ENCODE measurements around the gene BNC2.

BNC2 gene

DNA sequence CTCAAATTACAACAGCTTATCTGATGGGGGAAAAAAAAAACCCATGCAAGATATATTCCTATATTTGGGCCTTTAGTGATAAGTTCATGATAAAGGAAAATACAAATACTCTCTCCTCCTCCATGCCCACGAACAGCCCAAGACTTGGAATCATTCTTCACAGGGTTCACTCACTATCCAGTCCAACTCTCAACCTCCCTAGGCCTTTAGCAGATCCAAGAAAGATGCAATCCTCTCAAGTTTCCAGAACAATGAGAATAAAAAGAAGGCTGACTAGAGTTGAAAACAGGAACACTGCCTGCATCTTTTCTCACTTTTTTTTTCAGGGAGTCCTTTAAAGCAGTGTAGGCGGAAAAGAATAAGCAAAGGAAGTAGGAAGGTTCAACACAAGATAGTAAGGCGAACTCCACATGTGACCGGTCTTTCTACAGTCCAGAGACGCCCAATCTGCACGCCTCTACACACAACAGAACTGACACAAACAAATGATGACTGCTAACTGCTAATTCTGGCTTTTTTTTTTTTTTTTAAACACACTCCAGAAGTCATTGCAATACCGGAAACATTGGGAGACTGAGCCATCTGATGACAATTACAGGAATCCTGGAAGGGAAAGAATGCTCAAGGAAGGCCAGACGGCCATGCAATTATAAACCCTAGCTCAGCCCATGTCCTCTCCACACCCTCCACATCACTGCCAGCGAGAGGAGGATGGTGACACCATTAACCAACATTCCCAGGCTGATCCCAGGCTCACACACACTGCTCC is 75.4 kb downstream of the BNC2 start (continued):
- no peak for TF ChIP-seq WT1 (tag by site-specific recombination; IDR thresholded peaks at IDR 0.05)
- no peak for TF ChIP-seq ZNF549 (tag by site-specific recombination; IDR thresholded peaks at IDR 0.05)

DNA sequence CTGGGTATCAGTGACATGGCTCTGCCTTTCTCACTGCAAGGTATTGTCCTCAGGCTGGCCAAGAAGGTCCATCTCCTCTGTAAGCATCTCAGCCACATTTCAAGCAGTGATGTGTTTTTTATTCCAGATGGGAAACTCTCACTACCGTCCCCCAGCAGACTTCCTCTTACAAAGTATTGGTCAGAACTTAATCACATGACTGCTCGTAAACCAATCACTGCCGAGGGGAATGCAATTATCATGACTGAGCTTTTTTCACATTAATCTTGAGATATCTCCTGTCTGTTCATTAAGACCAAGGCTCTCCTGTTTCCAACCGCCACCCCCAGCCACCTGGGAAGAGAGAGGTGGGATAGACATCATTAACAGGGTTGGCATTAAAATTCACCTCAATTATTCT is 76.4 kb downstream of the BNC2 start:
- H3K27ac ChIP-seq (ENCODE audit: extremely low read depth, low read depth, low read length), result no peak overlapping the region
- POLR2A ChIA-PET, result no interaction called here
- CTCF ChIA-PET, result no interaction called here

DNA sequence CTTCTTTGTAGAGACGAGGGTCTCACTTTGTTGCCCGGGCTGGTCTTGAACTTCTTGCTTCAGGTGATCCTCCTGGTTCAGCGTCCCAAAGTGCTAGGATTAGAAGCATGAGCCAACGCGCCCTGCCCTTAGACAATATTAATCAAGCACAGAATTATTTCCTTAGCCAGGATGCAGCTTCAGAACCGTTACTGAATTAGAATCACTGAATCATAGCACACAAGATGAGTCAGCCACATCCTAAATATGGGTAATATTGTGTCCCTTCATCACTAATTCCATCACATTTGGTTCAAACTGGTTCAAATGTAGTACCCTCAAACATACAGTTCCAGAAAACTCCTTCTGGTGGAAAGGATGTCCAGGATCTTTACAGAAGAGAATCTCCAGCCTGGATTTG is 82.7 kb downstream of the BNC2 start:
- ChIA-PET POLR2A (no interaction called here), CTCF (interaction anchor here (0.7 kb wide), 1 partner anchor 257 kb away, joined by 3 read pairs; no protein-coding TSS in a partner anchor)
- Histone ChIP-seq H3K27ac (ENCODE audit: extremely low read depth, low read depth, low read length) (no peak overlapping the region), H3K4me1 (ENCODE audit: control insufficient read depth, insufficient read depth, low read length) (peaks cover 5% of the 10 kb centered on the region), H3K36me3 (ENCODE audit: control insufficient read depth in 2 of 2, insufficient read depth in 1 of 2, low read length in 2 of 2) (no peaks in the 10 kb centered on the region), H3K9me3 (ENCODE audit: control insufficient read depth, insufficient read depth, low read depth, low read length) (no peaks in the 10 kb centered on the region), H3K4me3 (ENCODE audit: low read depth, low read length) (no peak overlapping the region)
- no peak for TF ChIP-seq ZNF114 (tag by site-specific recombination; IDR thresholded peaks at IDR 0.05)
- TF ChIP-seq ZNF624 (tag by site-specific recombination; IDR thresholded peaks at IDR 0.05), result no peak
- TF ChIP-seq BCL11B (tag by site-specific recombination; IDR thresholded peaks at IDR 0.05; ENCODE audit: low read depth), result no peak
- TF ChIP-seq, protein P1, sequence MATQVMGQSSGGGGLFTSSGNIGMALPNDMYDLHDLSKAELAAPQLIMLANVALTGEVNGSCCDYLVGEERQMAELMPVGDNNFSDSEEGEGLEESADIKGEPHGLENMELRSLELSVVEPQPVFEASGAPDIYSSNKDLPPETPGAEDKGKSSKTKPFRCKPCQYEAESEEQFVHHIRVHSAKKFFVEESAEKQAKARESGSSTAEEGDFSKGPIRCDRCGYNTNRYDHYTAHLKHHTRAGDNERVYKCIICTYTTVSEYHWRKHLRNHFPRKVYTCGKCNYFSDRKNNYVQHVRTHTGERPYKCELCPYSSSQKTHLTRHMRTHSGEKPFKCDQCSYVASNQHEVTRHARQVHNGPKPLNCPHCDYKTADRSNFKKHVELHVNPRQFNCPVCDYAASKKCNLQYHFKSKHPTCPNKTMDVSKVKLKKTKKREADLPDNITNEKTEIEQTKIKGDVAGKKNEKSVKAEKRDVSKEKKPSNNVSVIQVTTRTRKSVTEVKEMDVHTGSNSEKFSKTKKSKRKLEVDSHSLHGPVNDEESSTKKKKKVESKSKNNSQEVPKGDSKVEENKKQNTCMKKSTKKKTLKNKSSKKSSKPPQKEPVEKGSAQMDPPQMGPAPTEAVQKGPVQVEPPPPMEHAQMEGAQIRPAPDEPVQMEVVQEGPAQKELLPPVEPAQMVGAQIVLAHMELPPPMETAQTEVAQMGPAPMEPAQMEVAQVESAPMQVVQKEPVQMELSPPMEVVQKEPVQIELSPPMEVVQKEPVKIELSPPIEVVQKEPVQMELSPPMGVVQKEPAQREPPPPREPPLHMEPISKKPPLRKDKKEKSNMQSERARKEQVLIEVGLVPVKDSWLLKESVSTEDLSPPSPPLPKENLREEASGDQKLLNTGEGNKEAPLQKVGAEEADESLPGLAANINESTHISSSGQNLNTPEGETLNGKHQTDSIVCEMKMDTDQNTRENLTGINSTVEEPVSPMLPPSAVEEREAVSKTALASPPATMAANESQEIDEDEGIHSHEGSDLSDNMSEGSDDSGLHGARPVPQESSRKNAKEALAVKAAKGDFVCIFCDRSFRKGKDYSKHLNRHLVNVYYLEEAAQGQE (tag by site-specific recombination; IDR thresholded peaks at IDR 0.05), result no peak
- no peak for TF ChIP-seq ZIC2 (tag by site-specific recombination; IDR thresholded peaks at IDR 0.05)
- TF ChIP-seq ZNF24 (tag by site-specific recombination; IDR thresholded peaks at IDR 0.05), result no peak
- TF ChIP-seq ZNF433 (tag by site-specific recombination; IDR thresholded peaks at IDR 0.05; ENCODE audit: low read depth), result no peak
- TF ChIP-seq, protein P2, sequence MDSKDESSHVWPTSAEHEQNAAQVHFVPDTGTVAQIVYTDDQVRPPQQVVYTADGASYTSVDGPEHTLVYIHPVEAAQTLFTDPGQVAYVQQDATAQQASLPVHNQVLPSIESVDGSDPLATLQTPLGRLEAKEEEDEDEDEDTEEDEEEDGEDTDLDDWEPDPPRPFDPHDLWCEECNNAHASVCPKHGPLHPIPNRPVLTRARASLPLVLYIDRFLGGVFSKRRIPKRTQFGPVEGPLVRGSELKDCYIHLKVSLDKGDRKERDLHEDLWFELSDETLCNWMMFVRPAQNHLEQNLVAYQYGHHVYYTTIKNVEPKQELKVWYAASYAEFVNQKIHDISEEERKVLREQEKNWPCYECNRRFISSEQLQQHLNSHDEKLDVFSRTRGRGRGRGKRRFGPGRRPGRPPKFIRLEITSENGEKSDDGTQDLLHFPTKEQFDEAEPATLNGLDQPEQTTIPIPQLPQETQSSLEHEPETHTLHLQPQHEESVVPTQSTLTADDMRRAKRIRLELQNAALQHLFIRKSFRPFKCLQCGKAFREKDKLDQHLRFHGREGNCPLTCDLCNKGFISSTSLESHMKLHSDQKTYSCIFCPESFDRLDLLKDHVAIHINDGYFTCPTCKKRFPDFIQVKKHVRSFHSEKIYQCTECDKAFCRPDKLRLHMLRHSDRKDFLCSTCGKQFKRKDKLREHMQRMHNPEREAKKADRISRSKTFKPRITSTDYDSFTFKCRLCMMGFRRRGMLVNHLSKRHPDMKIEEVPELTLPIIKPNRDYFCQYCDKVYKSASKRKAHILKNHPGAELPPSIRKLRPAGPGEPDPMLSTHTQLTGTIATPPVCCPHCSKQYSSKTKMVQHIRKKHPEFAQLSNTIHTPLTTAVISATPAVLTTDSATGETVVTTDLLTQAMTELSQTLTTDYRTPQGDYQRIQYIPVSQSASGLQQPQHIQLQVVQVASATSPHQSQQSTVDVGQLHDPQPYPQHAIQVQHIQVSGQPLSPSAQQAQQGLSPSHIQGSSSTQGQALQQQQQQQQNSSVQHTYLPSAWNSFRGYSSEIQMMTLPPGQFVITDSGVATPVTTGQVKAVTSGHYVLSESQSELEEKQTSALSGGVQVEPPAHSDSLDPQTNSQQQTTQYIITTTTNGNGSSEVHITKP (tag by site-specific recombination; IDR thresholded peaks at IDR 0.05), result no peak
- no peak for TF ChIP-seq SALL2 (tag by site-specific recombination; IDR thresholded peaks at IDR 0.05; ENCODE audit: borderline replicate concordance)

More for the DNA sequence above, 76.4 kb downstream of the BNC2 start:
- H3K9me3 ChIP-seq (ENCODE audit: control insufficient read depth, insufficient read depth, low read depth, low read length), result no peaks in the 10 kb centered on the region
- H3K4me1 ChIP-seq (ENCODE audit: control insufficient read depth, insufficient read depth, low read length), result peaks cover 15% of the 10 kb centered on the region; the same call in 1 of the 2 replicates
- no peaks in the 10 kb centered on the region for H3K36me3 ChIP-seq (ENCODE audit: control insufficient read depth in 2 of 2, insufficient read depth in 1 of 2, low read length in 2 of 2)
- TF ChIP-seq ZNF707 (tag by site-specific recombination; IDR thresholded peaks at IDR 0.05), result no peak
- TF ChIP-seq ZNF133 (tag by site-specific recombination; IDR thresholded peaks at IDR 0.05), result no peak
- TF ChIP-seq, protein P3, sequence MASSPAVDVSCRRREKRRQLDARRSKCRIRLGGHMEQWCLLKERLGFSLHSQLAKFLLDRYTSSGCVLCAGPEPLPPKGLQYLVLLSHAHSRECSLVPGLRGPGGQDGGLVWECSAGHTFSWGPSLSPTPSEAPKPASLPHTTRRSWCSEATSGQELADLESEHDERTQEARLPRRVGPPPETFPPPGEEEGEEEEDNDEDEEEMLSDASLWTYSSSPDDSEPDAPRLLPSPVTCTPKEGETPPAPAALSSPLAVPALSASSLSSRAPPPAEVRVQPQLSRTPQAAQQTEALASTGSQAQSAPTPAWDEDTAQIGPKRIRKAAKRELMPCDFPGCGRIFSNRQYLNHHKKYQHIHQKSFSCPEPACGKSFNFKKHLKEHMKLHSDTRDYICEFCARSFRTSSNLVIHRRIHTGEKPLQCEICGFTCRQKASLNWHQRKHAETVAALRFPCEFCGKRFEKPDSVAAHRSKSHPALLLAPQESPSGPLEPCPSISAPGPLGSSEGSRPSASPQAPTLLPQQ (tag by site-specific recombination; IDR thresholded peaks at IDR 0.05), result no peak
- TF ChIP-seq ZNF350 (tag by site-specific recombination; IDR thresholded peaks at IDR 0.05), result no peak
- no peak for TF ChIP-seq OSR2 (tag by site-specific recombination; IDR thresholded peaks at IDR 0.05)
- TF ChIP-seq ZNF202 (tag by site-specific recombination; IDR thresholded peaks at IDR 0.05; ENCODE audit: borderline replicate concordance), result no peak
- no peak for TF ChIP-seq ZNF473 (tag by site-specific recombination; IDR thresholded peaks at IDR 0.05)
- no peak for TF ChIP-seq ZNF843 (tag by site-specific recombination; IDR thresholded peaks at IDR 0.05)
- H3K4me3 ChIP-seq (ENCODE audit: low read depth, low read length), result no peak overlapping the region

Measured in HEK293 (cell line).